ENCODE data around the gene MED20.
A peak's percentile ranks its signal among the peaks of the same experiment; 100 is the strongest.
"Not testable (repeated sequence)": the region's sequence is repeated elsewhere in the genome, so short reads cannot be mapped to it uniquely, and the experiment has no call there.

MED20 gene, protein sequence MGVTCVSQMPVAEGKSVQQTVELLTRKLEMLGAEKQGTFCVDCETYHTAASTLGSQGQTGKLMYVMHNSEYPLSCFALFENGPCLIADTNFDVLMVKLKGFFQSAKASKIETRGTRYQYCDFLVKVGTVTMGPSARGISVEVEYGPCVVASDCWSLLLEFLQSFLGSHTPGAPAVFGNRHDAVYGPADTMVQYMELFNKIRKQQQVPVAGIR

DNA sequence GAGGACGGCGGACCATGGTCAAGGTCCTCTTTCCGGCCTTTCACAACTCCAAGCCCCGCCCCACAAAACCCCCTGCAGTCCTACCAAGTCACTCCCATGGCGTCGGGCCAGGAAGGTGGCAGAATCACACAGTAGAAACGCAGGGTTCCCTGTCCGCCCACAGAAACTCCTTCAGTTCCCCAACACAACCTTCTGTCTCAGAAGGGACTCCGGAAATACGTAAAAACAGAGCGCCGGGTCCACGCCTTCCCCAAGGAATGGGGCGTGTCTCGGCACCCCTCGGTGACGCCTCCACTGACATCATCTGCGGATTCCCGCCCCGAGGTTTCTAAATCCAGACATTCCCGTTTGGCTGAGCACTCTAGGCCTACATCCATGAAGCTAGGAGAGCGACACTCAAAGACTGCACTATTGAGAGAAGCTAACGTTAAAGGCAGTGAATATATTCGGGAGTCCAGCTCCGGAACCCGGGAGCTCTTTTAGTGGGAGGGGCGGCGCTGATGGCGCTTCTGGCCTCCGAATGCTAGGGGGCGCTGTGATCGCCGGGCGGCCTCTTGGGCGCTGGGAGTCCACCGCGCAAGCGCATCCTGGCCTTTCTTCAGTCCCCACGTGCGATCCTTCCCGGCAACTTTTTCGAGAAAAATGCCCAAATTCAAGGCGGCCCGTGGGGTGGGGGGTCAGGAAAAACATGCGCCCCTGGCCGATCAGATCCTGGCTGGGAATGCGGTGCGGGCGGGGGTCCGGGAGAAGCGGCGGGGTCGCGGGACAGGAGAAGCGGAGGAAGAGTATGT, at the start of gene MED20, which contains the start of gene BYSL:
Gene MED20, minus strand, starts transcription at position 219 of the 791 bp plus-strand sequence. Its CDS starts 121 bp downstream, at position 98.
Gene BYSL, plus strand, starts transcription at position 579 of the 791 bp plus-strand sequence. Its CDS starts 64 bp downstream, at position 643.
- peak; percentile 99 for DNase-seq

DNA sequence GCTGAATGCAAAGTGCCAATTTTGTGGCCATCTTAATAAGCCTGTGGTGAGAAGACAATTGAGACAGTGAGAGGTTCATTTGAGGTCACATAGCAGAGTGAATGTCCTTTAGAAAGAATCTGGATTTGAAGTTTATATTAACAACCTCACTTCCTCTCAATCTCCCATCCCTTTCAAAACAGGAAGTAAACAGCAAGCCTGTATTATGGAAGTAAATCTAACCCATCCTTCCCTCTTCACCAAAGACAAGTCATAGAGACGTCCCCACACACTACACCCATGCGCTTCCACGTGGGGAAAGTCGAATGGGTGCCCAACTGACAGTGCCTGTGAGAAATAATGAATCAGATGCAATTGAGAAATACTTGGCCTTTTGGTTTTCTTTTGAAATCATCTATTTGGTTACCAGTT, 49.5 kb upstream of the MED20 start:
- DNase-seq = peak; percentile 74

DNA sequence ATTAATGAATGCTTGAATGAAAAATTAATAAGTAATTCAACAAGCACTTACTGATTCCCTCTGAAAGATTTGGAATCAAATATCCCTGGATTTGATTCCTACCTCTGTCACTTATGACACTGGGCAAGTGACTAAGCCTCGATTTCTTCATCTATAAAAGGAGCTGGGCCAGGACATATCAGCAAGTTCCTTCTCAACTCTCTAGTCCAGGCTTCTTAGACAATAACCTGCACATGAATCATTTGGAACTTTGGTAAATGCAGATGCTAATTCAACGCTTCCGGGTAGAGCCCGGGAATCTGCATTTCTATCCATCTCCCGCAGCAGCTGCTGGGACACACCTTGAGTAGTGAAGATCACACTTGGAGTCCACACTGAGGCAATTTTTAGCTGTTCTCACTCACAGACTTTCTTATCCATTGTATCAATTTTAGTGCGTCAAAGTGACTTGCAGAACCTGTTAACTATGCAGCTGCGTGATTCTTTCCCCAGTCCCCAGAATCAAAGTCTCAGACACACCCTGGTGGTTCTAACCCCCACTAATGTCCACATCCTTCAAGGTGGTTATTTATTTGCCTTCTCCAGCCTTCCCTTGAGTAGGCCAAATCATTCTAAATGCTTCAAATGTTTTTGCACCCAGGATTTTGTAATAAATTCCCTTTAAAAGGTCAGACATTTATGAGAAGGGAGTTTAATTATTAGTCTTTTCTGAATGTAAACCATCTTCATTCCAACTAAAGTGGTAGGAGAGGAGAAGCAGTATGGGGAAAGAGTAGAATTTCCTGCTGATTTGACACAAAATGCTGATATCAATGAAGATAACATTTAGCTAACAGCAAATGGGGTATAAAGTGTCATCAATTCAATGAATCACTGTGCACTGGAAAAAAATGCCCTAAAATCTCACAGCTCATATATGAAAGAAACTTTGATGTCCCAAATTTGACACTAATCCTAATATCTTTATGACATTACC, 46.7 kb upstream of the MED20 start:
- peak; percentile 56 for DNase-seq

DNA sequence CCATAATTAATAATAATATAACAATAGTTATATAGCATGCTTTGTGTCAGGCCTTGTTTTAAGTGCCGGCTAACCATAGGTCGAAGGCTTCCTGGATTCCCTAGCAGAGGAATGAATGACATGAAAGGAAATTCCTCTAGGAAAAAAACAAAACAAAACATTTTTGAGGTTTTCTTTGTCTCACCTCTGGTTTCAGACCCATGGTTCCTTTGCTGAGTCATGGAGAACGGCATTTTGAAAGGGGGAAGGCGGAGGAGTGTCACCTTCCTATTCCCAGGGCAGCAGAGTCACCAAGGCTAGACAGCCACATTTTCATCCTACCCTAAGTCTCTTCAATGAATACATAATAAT, 46.0 kb upstream of the MED20 start:
- DNase-seq = peak; percentile 32

DNA sequence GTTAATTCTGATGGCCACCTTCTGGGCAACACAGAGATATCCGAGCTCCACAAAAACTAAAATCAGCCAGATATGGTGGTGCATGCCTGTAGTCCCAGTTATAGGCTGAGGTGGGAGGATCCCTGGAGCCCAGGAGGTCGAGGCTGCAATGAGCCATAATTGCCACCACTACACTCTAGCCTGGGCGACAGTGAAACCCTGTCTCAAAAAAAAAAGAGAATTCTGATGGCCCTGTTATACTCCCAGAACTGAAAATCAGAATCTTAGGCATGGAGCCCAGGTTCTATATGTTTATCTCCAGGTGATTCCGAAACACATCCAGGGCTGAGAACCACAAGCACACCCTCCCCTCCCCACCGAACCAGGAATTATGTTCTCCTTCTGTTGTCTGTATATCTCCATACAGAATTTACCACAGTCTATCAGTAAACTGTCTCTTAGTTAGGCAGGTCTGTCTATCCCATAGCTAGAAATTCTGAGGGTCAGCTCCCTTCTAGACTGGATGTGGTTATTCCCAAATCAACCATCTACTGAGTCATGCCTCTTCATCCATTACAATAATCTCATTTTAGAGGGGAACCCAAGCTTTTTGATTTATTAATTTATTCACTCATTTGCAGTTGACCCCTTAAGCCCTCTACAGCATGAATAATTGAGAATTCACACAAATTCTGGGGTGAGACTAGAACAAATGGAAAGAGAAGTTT, 45.4 kb upstream of the MED20 start:
- peak; percentile 45 for DNase-seq

DNA sequence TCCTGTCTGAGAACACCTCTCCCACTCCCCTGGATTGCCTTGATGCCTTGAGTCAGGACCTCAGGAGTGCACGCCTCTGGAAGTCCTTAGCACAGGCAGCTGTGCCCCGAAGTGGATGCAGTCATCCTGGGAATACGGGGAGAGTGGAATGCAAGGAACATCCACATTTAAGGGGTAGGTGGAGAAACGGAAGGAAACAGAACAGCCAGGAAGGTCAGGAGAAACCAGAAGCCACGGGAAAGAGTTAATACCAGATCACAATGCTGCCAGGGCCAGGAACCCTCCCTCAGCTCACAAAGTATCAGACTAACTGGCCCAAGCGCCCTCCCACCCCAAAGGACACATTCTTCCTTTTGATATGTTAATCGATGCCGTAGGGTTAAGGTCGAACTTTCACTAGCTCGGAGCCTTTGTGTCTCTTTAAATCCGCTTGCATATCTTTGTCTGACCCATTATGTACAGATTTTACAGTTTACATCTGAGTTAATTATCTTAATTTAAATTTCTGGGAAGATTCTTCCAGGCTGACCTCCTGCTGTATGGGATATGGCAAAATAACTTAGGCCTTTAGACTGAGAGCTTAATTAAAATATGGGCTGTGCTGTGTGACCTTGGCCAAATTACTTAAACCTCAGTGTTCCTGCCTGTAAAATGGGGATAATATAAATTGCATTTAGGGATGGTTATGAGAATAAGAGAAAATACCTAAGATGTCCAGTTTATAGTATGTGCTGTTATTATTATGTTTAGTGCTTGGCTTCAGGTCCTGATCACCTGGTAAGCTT, 44.7 kb upstream of the MED20 start:
- DNase-seq = peak; percentile 47

DNA sequence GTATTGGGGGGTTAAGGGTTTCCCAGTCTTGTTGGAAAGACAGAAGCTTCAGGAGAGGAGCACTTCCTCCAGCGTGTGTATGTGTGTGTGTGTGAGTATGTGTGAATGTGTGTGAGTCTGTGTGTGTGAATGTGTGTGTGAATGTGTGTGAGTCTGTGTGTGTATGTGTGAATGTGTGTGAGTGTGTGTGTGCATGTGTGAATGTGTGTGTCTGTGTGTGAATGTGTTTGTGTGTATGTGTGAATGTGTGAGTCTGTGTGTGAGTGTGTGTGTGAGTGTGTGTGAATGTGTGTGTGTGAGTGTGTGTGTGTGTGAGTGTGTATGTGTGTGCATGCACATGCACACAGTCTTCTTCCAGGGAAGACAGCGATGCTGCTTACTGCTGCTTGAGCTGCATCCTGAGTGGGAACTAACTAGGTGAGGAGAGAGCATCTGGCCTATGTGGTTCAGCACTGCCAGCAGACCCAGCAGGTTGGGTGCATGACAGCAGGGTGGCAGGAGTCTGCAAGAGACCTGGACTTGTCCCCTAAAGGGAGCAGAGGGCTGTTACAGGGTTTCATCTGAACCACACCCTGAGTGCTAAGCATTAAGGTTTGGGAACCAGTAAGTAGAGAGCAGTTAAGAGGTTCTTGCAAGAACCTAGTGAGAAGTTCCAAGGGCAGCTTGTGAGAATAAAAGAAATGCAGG, 43.4 kb upstream of the MED20 start:
- DNase-seq = peak; percentile 63

DNA sequence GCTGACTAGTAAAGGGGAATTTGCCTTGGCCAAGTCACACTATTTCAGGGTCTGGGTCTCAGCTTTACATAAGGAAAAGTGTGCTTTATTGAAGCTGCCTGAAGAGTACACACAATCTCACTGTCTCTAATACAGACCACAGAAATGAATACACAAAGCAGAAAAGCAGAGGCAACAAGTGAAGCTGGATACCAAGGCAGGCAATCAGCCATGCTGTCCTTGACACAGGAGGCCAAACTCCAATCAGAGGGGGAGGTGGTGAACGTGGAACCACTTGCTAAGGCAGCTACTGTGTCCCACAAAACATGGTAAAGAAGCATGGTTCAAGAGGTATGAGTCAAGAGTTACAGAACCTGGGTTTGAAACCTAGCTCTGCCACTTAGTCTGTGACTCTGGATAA, 42.4 kb upstream of the MED20 start:
- DNase-seq = peak; percentile 61

DNA sequence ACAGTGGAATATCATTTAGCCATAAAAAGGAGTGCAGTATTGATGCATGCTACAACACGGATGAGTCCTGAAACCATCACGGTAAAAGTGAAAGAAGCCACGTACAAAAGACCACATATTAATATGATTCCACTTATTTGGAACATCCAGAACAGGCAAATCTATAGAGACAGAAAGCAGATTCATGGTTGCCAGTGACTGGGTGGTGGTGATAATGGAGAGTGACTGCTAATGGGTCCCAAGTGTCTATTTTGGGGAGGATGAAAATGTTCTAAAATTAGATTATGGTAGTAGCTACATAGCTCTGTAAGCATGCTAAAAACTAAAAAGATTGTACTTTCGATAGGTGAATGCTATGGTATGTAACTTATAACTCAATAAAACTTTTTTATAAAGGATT, 39.1 kb upstream of the MED20 start:
- DNase-seq = no peak

DNA sequence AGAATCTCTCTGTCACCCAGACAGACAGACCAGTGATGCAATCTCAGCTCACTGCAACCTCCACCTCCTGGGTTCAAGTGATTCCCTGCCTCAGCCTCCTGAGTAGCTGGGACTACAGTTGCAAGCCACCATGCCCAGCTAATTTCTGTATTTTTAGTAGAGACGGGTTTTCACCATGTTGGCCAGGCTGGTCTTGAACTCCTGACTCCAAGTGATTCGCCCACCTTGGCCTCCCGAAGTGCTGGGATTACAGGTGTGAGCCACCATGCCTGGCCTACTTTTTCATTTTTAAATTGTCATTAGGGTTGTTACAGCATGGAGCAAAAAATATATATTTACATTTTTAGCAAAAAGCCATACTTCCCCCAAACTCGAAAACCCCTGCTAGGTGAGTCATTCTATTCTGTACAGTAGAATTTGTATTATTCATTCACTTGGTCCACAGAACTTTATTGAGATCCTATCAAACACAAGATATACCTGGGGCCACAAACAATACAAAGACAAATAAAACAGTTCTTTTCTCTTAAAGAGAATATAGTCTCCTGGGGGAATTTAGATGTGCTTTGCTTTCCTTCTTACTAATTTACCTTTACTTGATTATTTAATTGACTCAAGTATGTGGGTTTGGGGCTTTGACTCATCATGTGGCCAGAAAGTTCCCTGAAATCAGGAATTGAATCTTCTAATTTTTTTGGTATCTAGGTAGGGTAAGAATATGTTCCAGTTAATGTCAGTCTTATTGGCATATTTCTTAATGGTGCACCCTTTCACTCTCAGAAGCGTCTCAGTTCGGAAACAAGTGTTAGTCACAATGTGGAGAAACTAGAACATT, 37.3 kb upstream of the MED20 start:
- peak; percentile 73 for DNase-seq

DNA sequence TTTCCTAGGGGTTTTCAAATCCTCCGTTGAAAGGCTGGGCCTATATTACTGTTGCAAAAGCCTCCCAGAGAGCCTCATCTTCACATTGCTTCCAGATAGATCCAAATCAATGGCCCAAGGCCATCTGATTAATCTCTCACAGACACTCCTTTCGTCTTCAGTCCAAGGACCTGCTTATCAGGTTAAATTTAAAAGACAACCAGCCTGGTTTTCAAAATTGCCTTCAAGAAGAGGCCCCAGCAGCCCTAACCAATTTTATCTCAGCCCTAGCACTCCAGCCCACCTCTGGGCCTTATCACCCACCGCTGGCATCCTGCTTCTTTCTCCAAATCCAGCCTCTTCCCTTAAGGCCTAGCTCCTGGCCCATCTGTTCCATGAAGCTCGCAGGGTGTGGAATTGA, 36.2 kb upstream of the MED20 start:
- no peak for DNase-seq

DNA sequence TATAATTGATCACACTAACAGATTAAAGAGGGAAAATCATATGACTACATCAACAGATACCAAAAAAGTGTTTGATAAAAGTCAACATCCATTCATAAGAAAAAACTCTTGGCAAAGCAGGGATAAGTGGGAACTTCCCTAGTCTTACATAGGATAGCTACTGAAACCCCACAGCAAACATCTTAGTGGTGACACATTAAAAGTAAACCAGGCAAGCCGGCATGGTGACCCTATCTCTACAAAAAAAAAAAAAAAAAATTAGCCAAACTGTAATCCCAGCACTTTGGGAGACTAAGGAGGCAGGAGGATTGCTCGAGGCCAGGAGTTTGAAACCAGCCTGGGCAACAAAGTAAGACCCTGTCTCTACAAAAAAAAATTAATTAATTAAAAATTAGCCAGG, 34.5 kb upstream of the MED20 start:
- DNase-seq = no peak

DNA sequence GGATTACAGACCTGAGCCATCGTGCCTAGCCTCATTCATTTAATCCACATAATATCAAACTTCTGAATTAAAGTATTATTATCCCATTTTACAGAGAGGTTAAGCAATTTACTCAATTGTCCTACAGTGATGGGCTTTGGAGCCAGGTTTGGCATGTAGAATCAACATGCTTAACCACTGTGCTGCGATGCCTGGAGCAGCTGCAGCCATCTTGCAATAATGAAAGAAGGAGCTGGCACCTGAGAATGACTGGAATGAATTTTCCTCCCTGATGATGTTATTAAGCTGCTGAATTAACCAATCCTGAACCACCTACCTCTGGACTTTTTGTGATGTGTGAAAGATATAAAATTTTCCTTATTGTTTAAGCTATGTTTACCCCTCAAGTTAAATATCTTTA, 33.7 kb upstream of the MED20 start:
- no peak for DNase-seq

DNA sequence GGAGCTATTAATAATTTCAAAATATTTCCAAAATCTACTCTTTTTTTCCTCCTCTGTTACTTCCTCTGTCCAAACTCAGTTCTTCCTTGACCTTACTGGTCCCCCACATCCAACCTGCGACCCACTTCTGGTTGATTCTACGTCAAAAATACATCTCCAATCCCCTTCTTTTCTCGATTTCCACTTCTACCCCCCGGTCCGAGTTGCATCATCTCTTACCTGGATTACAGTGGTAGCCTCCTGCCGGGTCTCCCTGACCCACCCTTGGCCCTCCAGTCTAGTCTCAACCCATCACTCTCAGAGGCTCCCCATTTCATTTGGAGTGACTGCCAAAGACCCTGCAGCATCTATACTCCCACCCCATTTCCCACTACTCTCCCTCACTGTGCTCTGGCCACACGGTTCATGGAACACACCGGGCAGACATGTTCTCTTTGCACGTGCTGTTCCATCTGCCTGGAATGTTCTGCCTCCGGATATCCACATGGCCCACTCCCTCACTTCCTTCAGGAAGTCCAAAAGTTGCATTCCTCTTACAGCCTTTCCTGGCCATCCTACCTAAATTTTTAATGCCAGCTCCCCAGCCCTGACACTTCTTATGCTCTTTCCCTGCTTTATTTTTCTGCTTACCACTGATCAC, 26.8 kb upstream of the MED20 start:
- no peak for DNase-seq

DNA sequence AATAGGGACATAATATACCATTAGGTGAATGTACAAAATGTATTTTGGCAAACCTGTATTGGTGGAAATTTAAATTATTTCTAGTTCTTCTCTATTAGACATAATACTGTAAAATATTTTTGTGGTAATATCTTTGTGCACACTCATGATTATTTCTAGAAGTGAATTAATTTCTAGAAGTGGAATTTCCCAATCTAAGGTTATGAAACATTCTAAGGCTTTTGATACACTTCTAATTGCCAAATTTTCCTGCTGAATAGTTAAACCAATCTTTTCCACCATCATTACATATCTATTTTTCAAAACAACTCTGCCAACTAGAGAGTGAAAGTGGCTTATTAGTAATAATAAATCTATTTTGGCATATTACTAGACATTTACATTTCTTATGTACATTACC, 22.5 kb upstream of the MED20 start:
- no peak for DNase-seq

DNA sequence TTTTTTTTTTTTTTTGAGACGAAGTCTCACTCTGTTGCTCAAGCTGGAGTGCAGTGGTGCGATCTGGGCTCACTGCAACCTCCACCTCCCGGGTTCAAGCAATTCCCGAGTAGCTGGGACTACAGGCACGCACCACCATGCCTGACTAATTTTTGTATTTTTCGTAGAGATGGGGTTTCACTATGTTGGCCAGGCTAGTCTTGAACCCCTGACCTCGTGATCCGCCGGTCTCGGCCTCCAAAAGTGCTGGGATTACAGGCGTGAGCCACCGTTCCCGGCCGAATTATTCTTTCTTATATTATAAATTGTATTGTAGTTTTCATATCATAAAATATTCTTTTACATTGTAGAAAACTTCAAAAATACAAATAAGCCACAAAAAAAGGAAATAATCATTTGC, 21.9 kb upstream of the MED20 start:
- DNase-seq = not testable (repeated sequence)

DNA sequence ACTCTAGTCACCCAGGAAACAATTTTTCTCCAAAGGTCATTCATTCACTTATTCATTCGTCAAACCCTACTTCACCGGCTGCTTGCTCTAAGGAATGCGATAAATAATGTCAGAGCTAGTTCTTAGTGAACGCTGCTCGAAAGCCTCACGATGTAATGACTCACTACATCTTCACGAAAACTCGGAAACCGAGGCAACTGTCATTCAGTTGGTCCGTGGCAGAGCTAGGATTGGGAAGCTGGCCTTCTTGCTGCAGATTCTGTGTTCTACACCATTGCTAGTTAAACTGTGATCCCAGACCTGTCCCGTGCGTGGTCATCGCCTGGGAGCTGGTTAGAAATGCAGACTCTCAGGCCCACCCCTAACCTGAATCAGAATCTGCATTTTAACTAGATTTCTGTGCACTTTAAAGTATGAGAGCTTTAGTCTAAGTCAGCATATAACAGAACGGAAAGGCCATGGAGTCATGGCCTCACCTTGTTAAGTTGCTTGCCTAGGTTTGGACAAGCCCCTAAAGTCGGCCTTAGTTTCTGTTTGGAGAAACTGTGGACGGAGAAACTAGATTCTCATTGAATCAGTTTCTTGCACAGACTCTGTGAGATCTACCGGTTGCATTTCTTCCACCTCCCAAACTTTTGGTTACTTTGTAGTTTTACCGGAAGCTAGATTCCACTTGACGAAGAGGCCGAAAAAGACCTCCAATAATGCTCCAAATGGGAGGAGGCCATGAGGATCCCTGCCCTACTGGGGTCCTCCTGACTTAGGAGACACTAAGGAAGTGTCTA, 21.3 kb upstream of the MED20 start:
- no peak for DNase-seq

DNA sequence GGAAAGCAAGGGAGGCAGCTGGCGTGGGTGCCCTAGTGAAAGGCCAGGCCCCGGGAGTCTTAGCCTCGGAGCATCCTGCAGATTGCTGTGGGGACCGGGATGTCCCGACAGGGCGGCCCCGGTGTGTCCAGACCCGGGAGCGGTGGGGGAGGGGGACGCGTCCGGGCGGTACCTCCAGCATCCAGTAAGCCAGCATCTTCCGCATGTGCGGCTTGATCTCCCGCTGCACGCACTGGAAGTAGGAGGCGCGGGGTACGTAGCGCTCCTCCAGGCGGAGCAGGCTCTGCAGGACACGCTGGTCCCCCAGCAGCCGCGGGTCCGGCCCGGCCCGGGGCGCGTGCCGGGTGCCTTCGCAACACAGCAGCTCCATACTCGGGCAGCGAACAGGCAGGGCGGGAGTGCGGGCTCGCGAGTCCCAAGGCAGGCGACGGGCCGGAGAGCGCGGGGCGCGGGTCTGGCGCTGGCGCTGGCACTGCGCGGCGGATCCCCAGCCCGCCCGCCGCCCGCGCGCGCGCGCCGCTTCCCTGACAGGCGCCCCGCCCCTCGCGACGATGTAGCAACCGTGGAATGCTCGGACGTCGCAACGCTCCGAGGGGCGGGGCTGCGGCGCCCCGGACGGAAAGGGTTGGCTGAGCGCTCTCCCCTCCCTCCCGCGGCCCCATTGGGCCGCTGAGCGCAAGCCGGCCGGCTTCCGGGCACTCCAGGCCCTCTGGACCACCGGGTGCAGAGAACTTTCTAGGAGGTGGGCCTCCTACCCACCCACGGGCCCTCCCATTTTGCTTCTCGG, 20.5 kb upstream of the MED20 start, which contains the start of gene CCND3:
Gene CCND3, minus strand, starts transcription at position 529 of the 787 bp plus-strand sequence. Its CDS starts 159 bp downstream, at position 370.
- peak; percentile 93 for DNase-seq

All from activated CD8-positive, alpha-beta memory T cell treated with anti-CD3 and anti-CD28 coated beads for 24 hours (primary cell).